Liver (tissue), 9 donors: ENCODE data around the gene POLDIP3. TPM values are rescaled to one million over a fixed set of nuclear protein-coding genes. Genes with fewer than 3 reads are reported as not detected.

ENCODE experiments used
- DNase-seq: peaks from one replicate; pipeline ENCODE4 v3.0.0-alpha.2; 2017; ENCODE audit warnings: low spot score
- H3K27ac ChIP-seq, 2 donors: one replicate each; pipeline ENCODE4 v1.7.0; 2013; ENCODE audit warnings: inconsistent platforms in 2 of 2, low read length in 2 of 2, control low read depth in 1 of 2, low read depth in 1 of 2, mild to moderate bottlenecking in 1 of 2
- H3K27me3 ChIP-seq, 4 donors: one replicate each; pipeline versions ENCODE4 v1.6.1 to v1.7.0; 2013; ENCODE audit warnings: low read length in 3 of 4, inconsistent platforms in 1 of 4, mild to moderate bottlenecking in 1 of 4, moderate library complexity in 1 of 4; ENCODE audit not compliant: control insufficient read depth in 4 of 4, insufficient read depth in 4 of 4
- H3K36me3 ChIP-seq, 4 donors: one replicate each; pipeline versions ENCODE4 v1.6.1 to v1.7.0; 2013; ENCODE audit warnings: low read length in 3 of 4, mild to moderate bottlenecking in 3 of 4, low read depth in 1 of 4, moderate library complexity in 1 of 4; ENCODE audit not compliant: control insufficient read depth in 4 of 4, insufficient read depth in 3 of 4
- H3K4me1 ChIP-seq, 4 donors: one replicate each; pipeline versions ENCODE4 v1.6.1 to v1.7.0; 2013; ENCODE audit warnings: low read length in 3 of 4, mild to moderate bottlenecking in 3 of 4, moderate library complexity in 1 of 4; ENCODE audit not compliant: control insufficient read depth in 4 of 4, insufficient read depth in 4 of 4
- H3K4me3 ChIP-seq, 3 donors: one replicate each; pipeline versions ENCODE4 v1.6.1 to v1.7.0; 2013; ENCODE audit warnings: low read length in 3 of 3, control low read depth in 1 of 3, low read depth in 1 of 3, mild to moderate bottlenecking in 1 of 3
- H3K9ac ChIP-seq, 2 donors: one replicate each; pipeline ENCODE4 v1.7.0; 2013; ENCODE audit warnings: low read length in 2 of 2, mild to moderate bottlenecking in 2 of 2, moderate library complexity in 2 of 2, control low read depth in 1 of 2, low read depth in 1 of 2
- H3K9me3 ChIP-seq, 4 donors: one replicate each; pipeline versions ENCODE4 v1.6.1 to v1.7.0; 2013; ENCODE audit warnings: low read length in 3 of 4; ENCODE audit not compliant: control insufficient read depth in 4 of 4
- ATF3 ChIP-seq: IDR thresholded peaks from 2 replicates; pipeline ENCODE4 v1.6.1; 2016; ENCODE audit warnings: antibody characterized with exemption
- CTCF ChIP-seq: fragments of 150-350 bp; IDR thresholded peaks from 2 replicates; pipeline ENCODE4 v1.5.1; 2017; ENCODE audit warnings: improper control_type of control experiment, low read depth, low read length; ENCODE audit not compliant: missing input control
- EGR1 ChIP-seq, 2 donors: IDR thresholded peaks; 2 replicates each; pipeline ENCODE4 v1.6.1; 2016 to 2018; ENCODE audit warnings: antibody characterized with exemption in 2 of 2, low read depth in 2 of 2
- FOXA1 ChIP-seq: IDR thresholded peaks from 2 replicates; pipeline ENCODE4 v1.6.1; 2016; ENCODE audit warnings: antibody characterized with exemption
- GABPA ChIP-seq, 2 donors: IDR thresholded peaks in 1 of 2; conservative IDR thresholded peaks in 1 of 2; 2 replicates each; pipeline ENCODE4 v1.6.1; 2016; ENCODE audit warnings: antibody characterized with exemption in 2 of 2, mild to moderate bottlenecking in 1 of 2, moderate library complexity in 1 of 2
- HNF4A ChIP-seq, 2 donors: conservative IDR thresholded peaks; 2 replicates each; pipeline ENCODE4 v1.6.1; 2016; ENCODE audit warnings: antibody characterized with exemption in 2 of 2, mild to moderate bottlenecking in 2 of 2
- HNF4G ChIP-seq: IDR thresholded peaks from 2 replicates; pipeline ENCODE4 v1.6.1; 2016; ENCODE audit warnings: antibody characterized with exemption
- JUND ChIP-seq, 2 donors: IDR thresholded peaks; 2 replicates each; pipeline ENCODE4 v1.6.1; 2016; ENCODE audit warnings: antibody characterized with exemption in 2 of 2
- MAX ChIP-seq: IDR thresholded peaks from 2 replicates; pipeline ENCODE4 v1.6.1; 2016; ENCODE audit warnings: antibody characterized with exemption
- NR2F2 ChIP-seq: IDR thresholded peaks from 2 replicates; pipeline ENCODE4 v1.6.1; 2016; ENCODE audit warnings: antibody characterized with exemption
- RAD21 ChIP-seq, 2 donors: IDR thresholded peaks; 2 replicates each; pipeline ENCODE4 v1.6.1; 2016; ENCODE audit warnings: antibody characterized with exemption in 2 of 2, mild to moderate bottlenecking in 2 of 2
- REST ChIP-seq: IDR thresholded peaks from 2 replicates; pipeline ENCODE4 v1.6.1; 2016; ENCODE audit warnings: antibody characterized with exemption, mild to moderate bottlenecking
- RXRA ChIP-seq, 2 donors: IDR thresholded peaks; 2 replicates each; pipeline ENCODE4 v1.6.1; 2017 to 2018; ENCODE audit warnings: antibody characterized with exemption in 2 of 2, mild to moderate bottlenecking in 1 of 2
- SP1 ChIP-seq: IDR thresholded peaks from 2 replicates; pipeline ENCODE4 v1.6.1; 2018; ENCODE audit warnings: antibody characterized with exemption, mild to moderate bottlenecking
- TAF1 ChIP-seq: conservative IDR thresholded peaks from 2 replicates; pipeline ENCODE4 v1.6.1; 2016; ENCODE audit warnings: antibody characterized with exemption, mild to moderate bottlenecking
- YY1 ChIP-seq: IDR thresholded peaks from 2 replicates; pipeline ENCODE4 v1.6.1; 2016; ENCODE audit warnings: antibody characterized with exemption, mild to moderate bottlenecking
- ZBTB33 ChIP-seq: IDR thresholded peaks from 2 replicates; pipeline ENCODE4 v1.6.1; 2016; ENCODE audit warnings: antibody characterized with exemption
- WGBS: extraction: QIAGEN DNeasy Blood & Tissue Kit; methylation state at CpG from one replicate; pipeline ENCODE4 v1.1.7; 2013; 5-methylcytosine and 5-hydroxymethylcytosine counted together
- polyA plus RNA-seq, 2 donors: library from polyadenylated mRNA; stranded (reverse) in 1 of 2; unstranded in 1 of 2; fragments of 200-250 nt in 1 of 2; fragments of >200 nt in 1 of 2; fragmentation: Nextera tagmentation in 1 of 2; extraction: Ambion mirVana in 1 of 2; gene quantifications; one replicate each; pipeline versions ENCODE4 v1.2.1 to v1.2.3, GENCODE V29; 2013 to 2015
- total RNA-seq, 2 donors: library from RNA; depleted of rRNA; stranded (reverse); fragments of >200 nt; gene quantifications; one replicate each; pipeline ENCODE4 v1.2.3, GENCODE V29; 2014
- donor health status: healthy.
- donor health status: healthy.
- donor health status: healthy.
- donor health status: healthy.
- donor health status: healthy.

The POLDIP3 gene
- total and polyA plus RNA-seq, 4 donors: 14.6 to 22.5 (median 18.0) TPM

- no peak for DNase-seq
- Histone ChIP-seq H3K4me3 (no peak overlapping the region), H3K27me3 (no peaks in the 10 kb centered on the region), H3K9ac (no peak overlapping the region), H3K9me3 (no peaks in the 10 kb centered on the region), H3K27ac (no peak overlapping the region), H3K36me3 (peaks cover 27 to 67% (median 31%) of the 10 kb centered on the region in 4 donors), H3K4me1 (peaks cover 2 to 27% (median 15%) of the 10 kb centered on the region in 4 donors)
- TF ChIP-seq HNF4G (no peak), JUND (IDR thresholded peaks at IDR 0.05) (no peak), EGR1 (IDR thresholded peaks at IDR 0.05; ENCODE audit: low read depth in 2 of 2) (no peak), FOXA1 (no peak), ZBTB33 (no peak), MAX (no peak), CTCF (no peak), ATF3 (no peak), YY1 (no peak), TAF1 (no peak), GABPA (IDR thresholded peaks at IDR 0.05 in 1 of 2, conservative IDR thresholded peaks at IDR 0.05 in 1 of 2) (no peak), RXRA (IDR thresholded peaks at IDR 0.05) (no peak), SP1 (no peak), RAD21 (IDR thresholded peaks at IDR 0.05) (no peak), NR2F2 (no peak), REST (no peak)
- 95% methylated on average over 7 of the region's 7 CpGs for WGBS
These were observed 11.7 kb upstream of the POLDIP3 start for GRCh38 chr22:42626431-42626830.

- no peak for TF ChIP-seq MAX
- TF ChIP-seq EGR1 (IDR thresholded peaks at IDR 0.05; ENCODE audit: low read depth in 2 of 2): no peak
- no peak for TF ChIP-seq TAF1
- no peak for TF ChIP-seq SP1
- no peak for TF ChIP-seq HNF4A (conservative IDR thresholded peaks at IDR 0.05)
- no peak for TF ChIP-seq JUND (IDR thresholded peaks at IDR 0.05)
- TF ChIP-seq RAD21 (IDR thresholded peaks at IDR 0.05): no peak
- TF ChIP-seq GABPA (IDR thresholded peaks at IDR 0.05 in 1 of 2, conservative IDR thresholded peaks at IDR 0.05 in 1 of 2): no peak
- no peak for TF ChIP-seq ATF3
- TF ChIP-seq FOXA1: no peak
- TF ChIP-seq NR2F2: no peak
- no peak for TF ChIP-seq HNF4G
- no peak for TF ChIP-seq ZBTB33
- TF ChIP-seq YY1: no peak
- no peaks in the 10 kb centered on the region for H3K27me3 ChIP-seq
- no peak overlapping the region for H3K4me3 ChIP-seq
- no peak for DNase-seq
- H3K9me3 ChIP-seq: no peaks in the 10 kb centered on the region
- no peak overlapping the region for H3K9ac ChIP-seq
- H3K4me1 ChIP-seq: peaks cover 2 to 29% (median 16%) of the 10 kb centered on the region in 4 donors
- 94% methylated on average over 15 of the region's 15 CpGs for WGBS
- peaks cover 21 to 59% (median 28%) of the 10 kb centered on the region in 4 donors for H3K36me3 ChIP-seq
- no peak overlapping the region for H3K27ac ChIP-seq
These were observed 10.7 kb upstream of the POLDIP3 start for GRCh38 chr22:42625416-42625815.
